NCI-H2107 treated with DMSO at 0.1 percent for 48 hours (cell line): ENCODE data around the gene IGSF21.
"Not testable (repeated sequence)": the region's sequence is repeated elsewhere in the genome, so short reads cannot be mapped to it uniquely, and the experiment has no call there.

Source experiments
- DNase-seq: peaks from one replicate; lab custom pipeline; 2025; ENCODE audit not compliant: unreplicated experiment; lab: John Stamatoyannopoulos, UW

IGSF21 gene

GRCh38 chr1:18351735-18352134, 244.1 kb downstream of the IGSF21 start:
- no peak for DNase-seq

- DNase-seq, result no peak
Observed at GRCh38 chr1:18352636-18353265, 245.2 kb downstream of the IGSF21 start.

DNA sequence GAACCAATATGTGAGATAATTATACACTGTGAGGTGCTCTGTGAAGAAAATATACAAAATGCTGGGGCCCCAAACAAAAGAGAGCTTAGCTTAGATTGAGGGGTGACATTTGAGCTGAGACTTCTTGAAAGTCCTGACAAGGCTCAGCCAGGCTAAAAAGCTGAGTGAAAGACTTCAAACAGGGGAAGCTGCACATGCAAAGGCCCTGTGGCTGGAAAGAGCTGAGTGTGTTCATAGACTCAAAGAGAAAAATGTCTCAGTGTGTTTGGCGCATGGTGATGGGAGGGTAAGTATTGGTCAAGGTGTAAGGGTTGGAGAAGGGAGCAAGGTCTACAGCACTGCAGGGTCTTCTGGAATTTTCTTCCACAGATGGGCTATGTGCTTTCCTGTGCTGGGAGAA, 245.9 kb downstream of the IGSF21 start:
- DNase-seq, result no peak

DNA sequence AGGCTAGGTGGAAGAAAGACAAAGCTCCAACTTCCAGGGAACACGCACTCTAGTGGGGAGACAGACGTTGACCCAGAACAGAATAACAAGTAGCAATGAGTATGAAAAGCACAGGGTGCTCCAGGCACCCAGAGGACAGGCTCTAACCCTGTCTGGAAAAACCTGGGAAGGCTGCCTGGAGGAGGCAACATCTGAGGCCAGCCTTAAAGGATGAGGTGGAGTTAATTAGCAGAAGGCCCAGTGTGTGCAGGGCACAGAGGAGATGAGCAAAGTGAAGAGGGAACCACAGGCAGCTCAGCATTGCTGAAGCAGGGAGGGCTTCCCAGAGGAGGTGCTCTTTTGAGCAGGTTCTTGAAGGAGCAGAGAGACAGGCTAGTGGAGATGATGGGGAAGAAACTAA, 246.4 kb downstream of the IGSF21 start:
- DNase-seq, result no peak

- no peak for DNase-seq
Observed at GRCh38 chr1:18354612-18355011, 247.0 kb downstream of the IGSF21 start.

GRCh38 chr1:18357622-18358230, 250.1 kb downstream of the IGSF21 start:
- no peak for DNase-seq

DNA sequence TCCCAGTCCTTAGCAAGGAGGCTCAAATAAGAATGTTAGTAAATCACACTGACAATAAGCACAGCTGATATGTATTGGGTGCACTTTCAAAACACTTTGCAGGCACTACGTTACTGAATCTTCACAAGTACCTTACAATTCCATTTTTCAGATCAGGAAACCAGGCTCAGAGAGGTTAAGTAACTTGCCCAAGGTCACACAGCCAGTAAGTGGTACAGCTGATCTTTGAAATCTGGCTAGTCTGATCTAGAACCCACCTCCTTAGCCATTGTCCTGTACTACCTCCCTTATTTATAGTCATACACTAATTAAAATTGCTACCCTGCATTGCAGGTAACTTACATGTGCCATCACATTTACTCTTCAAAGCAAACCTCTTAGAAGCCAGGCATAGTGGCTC, 251.0 kb downstream of the IGSF21 start:
- DNase-seq, result no peak

- DNase-seq, result no peak
Observed at GRCh38 chr1:18360251-18360650, 252.7 kb downstream of the IGSF21 start.

DNA sequence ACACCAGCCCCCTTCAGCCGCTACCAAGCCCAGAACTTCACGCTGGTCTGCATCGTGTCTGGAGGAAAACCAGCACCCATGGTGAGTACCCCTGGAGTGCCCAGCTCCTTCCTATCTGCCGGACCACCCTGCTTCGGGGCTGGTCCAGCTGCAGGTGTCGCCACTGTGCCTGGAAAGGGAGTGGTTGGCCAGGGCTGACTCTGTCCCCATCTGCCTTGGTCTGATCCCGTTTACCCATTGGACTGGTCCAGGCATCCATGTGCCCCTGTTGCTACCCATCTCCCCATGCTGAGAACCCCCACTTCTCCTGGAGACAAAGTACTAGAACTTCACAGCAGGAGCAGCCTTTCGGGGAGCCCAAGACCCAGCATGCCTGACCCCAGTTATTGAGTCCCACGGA, 254.6 kb downstream of the IGSF21 start:
- DNase-seq, result no peak

DNA sequence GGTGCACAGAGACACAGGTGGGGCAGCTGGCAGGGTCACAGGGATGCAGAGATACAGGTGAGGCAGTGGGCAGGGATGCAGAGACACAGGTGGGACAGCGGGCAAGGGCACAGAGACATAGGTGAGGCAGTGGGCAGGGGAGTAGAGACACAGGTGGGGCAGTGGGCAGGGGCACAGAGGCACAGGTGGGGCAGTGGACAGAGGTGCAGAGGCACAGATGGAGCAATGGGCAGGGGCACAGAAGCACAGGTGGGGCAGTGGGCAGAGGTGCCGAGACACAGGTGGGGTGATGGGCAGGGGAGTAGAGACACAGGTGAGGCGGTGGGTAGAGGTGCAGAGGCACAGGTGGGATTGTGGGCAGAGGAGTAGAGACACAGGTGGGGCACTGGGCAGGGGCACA, 255.8 kb downstream of the IGSF21 start:
- no peak for DNase-seq

- DNase-seq, result no peak
Observed at GRCh38 chr1:18365099-18365705, 257.6 kb downstream of the IGSF21 start.

DNA sequence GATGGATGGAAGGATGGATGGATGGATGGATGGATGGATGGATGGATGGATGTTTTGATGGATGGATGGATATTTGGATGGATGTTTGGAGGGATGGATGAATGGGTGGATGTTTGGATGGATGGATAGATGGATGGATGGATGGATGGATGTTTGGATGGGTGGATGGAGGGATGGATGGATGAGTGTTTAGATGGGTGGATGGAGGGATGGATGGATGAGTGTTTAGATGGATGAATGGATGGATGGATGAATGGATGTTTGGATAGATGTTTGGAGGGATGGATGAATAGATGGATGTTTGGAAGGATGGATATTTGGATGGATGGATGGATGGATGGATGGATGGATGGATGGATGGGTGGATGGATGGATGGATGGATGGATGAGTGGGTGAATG, 264.9 kb downstream of the IGSF21 start:
- not testable (repeated sequence) for DNase-seq

DNA sequence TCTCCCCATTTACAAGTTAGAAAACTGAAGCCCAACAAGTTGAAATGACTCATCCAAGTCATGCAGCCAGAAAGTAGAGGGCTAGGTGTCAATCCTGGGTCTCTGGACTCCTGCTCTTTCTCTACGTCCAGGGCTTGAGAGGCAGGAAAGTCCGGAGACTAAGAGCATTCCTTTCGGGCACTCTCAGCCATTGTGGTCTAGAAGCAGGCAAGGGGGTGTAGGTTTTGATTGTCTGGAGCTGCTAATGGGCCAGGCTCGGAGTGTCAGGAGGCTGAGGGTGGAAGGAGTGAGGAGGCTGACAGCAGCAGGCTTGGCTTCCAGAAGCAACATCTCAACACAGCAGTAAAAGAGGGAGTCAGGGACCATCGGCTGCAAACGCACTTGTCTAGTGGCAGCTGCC, 265.6 kb downstream of the IGSF21 start:
- no peak for DNase-seq

GRCh38 chr1:18373882-18374493, 266.4 kb downstream of the IGSF21 start:
- DNase-seq, result no peak

DNA sequence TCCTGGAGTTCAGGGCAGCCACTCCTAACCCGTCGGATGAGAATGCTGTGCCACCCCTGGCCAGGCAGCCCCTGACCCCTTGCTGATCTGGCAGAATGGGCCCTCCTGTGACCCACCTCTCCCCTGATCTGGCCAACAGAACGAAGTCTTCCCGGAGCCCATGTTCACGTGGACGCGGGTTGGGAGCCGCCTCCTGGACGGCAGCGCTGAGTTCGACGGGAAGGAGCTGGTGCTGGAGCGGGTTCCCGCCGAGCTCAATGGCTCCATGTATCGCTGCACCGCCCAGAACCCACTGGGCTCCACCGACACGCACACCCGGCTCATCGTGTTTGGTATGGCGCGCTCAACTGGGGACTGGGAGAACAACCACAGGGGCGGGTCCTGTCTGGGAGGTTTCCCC, 269.1 kb downstream of the IGSF21 start:
- DNase-seq, result no peak

DNA sequence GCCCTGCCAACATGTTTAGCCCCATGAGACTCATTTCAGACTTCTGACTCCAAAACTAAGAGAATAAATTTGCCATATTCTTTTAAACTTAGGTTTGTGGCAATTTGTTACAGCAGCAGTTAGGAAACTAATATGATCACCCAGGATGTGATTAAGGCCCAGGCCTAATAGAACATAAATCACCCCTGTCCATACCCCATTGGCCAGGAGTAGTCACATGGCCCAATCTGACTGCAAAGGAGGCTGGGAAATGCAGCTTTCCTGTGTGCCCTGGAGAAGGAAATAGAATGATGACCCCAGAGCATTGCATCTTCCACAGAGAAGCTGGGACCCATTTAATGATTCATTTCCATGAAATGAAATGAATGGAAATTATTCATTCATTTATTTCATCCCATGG, 272.7 kb downstream of the IGSF21 start:
- DNase-seq, result no peak

- no peak for DNase-seq
Observed at GRCh38 chr1:18384059-18384458, 276.5 kb downstream of the IGSF21 start.

GRCh38 chr1:18384471-18384870, 276.9 kb downstream of the IGSF21 start:
- DNase-seq, result no peak

DNA sequence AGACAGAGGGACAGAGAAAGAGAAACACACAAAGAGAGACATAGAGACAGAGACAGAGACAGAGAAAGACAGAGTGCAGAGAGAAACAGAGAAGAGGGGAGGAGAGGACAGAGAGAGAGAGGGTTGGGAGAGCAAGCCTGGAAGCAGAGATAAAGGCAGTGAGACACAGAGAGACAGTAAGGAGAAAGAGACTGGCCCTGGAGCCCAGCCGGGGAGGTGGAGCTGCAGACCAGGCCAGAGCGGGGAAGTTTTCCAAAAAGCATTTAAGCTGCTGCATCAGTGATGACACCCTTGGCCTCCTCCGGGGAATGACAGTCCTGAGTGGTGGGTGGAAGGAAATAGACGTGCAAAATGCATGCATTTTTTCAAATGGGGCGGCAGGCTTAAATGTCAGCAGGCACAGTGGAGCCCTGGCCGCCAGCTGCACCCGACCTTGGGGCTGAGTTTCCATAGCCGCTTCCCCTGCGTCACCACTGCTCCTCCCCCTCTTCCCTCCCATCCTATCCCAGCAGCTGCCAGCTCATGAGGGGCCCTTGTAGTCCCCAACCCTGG, 277.7 kb downstream of the IGSF21 start:
- no peak for DNase-seq

- no peak for DNase-seq
Observed at GRCh38 chr1:18386591-18386990, 279.0 kb downstream of the IGSF21 start.

DNA sequence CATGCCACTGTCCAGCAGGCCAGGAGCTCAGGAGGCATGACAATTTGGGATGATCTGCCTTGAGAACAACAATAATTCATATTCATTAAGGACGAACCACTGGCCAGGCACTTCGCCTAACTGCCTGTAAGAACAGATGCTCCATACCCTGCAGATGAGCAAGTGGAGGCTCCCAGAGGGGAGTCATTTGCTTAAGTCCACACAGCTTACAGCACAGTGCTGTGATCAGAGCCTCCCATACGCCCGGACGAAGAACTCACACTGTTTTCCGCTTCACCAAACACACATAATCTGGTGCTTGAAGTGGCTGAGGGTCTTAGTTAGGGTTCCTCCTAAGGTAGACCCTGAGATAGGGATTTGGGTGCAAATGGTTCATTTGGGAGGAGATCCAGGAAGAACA, 279.7 kb downstream of the IGSF21 start:
- DNase-seq, result no peak

DNA sequence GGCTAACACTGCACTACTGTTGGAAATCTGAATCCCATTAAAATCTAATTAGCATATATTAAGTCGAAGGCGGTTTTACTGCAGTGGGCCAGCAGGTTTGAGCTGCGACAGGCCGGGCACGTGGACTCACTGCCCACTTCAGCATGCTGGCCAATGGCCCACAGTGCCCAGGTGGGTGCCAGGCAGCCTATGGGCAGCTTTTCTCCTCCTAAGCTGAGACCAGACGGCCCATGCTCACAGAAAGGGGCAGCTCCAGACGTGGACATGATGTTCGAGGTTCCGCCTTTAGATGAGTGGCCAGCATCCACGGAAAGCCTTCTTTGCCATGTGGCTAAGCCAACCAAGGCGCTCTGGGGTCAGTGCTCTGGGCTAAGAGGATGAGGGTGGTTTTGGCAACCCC, 283.4 kb downstream of the IGSF21 start:
- DNase-seq, result no peak
